K562 (cell line): ENCODE data around the gene KCNK16. TPM values are rescaled to one million over a fixed set of nuclear protein-coding genes. Genes with fewer than 3 reads are reported as not detected.

Experiments used
- HBP1 ChIP-seq: fragments of 450-650 bp; formaldehyde crosslinking; IDR thresholded peaks from 2 replicates; pipeline ENCODE4 v1.4.0; 2022; ENCODE audit warnings: missing genetic modification characterization
- HDAC8 ChIP-seq: fragments of 450-650 bp; IDR thresholded peaks from 2 replicates; pipeline ENCODE4 v1.6.1; 2016; ENCODE audit warnings: mild to moderate bottlenecking, missing genetic modification characterization, moderate library complexity, missing compliant biosample characterization
- MYNN ChIP-seq, 2 experiments: sonication (generic); formaldehyde crosslinking in 1 of 2; IDR thresholded peaks; 2 replicates each; pipeline versions ENCODE4 v1.5.0 to v1.6.1; 2016 to 2020; ENCODE audit warnings: antibody characterized with exemption in 1 of 2, missing genetic modification reagents in 1 of 2
- NELFE ChIP-seq: IDR thresholded peaks from 2 replicates; pipeline ENCODE4 v1.6.1; 2011; ENCODE audit warnings: mild to moderate bottlenecking; ENCODE audit not compliant: insufficient read depth, insufficient read length
- SMC3 ChIP-seq: conservative IDR thresholded peaks from 2 replicates; pipeline ENCODE4 v1.6.1; 2011; ENCODE audit warnings: low read depth, low read length, improper control_type of control experiment; ENCODE audit not compliant: insufficient read depth
- TFAP4 ChIP-seq: sonication (generic); formaldehyde crosslinking; IDR thresholded peaks from 2 replicates; pipeline ENCODE4 v1.8.0; 2022; ENCODE audit warnings: missing genetic modification reagents, mild to moderate bottlenecking, moderate library complexity, borderline replicate concordance
- polyA plus RNA-seq, 8 experiments: library from polyadenylated mRNA; depleted of rRNA in 4 of 8; stranded (reverse) in 5 of 8; unstranded in 3 of 8; fragments of >200 nt; fragmentation: Nextera tagmentation in 2 of 8; fragmentation: Illumina TruSeq in 1 of 8; extraction: Ambion mirVana in 2 of 8; extraction: Trizol in 1 of 8; gene quantifications; 2 replicates each; pipeline versions ENCODE4 v1.2.1 to v1.2.3, GENCODE V29; 2011 to 2014; ENCODE audit warnings: inconsistent platforms in 1 of 8, missing spikeins in 1 of 8
- total RNA-seq, 7 experiments: library from RNA; depleted of rRNA in 6 of 7; stranded (reverse); fragments of >200 nt in 6 of 7; fragmentation: Illumina TruSeq in 2 of 7; extraction: Trizol in 2 of 7; gene quantifications; 2 replicates each; pipeline versions ENCODE4 v1.2.1 to v1.2.3, GENCODE V29; 2011 to 2021; ENCODE audit warnings: low replicate concordance in 1 of 7
- TF ChIP-seq, protein P1 (sequence below): sonication (generic); formaldehyde crosslinking; IDR thresholded peaks from 2 replicates; pipeline ENCODE4 v1.8.0; 2022; ENCODE audit warnings: missing genetic modification reagents, mild to moderate bottlenecking, borderline replicate concordance
- TF ChIP-seq, protein P2 (sequence below): fragments of 450-650 bp; IDR thresholded peaks from 2 replicates; pipeline ENCODE4 v1.6.1; 2016; ENCODE audit warnings: mild to moderate bottlenecking

Gene KCNK16
- total and polyA plus RNA-seq, 9 of the 15 experiments (the other 6 are each of a cell fraction or from before 2014, with no cell fraction given), result not detected

DNA sequence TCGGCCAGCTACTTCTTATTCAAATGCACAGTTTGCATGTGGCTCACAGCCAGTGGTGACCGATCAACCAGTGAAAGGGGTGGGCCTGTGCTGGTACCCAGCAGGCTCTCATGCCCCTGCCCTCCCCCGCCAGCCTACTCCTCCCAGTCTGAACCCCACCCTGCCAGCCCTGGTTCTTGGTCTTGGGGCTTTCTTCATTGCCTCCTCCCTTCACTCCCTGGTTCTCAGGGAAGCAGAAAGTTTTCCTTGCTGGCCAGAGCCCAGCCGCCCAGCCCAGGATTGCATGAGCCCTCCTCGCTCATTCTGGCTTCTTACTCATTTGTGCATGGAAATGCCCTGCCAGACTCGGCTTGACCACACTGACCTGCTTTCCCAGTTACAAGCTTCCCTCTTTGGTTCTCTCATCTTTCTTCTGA, 49.1 kb downstream of the KCNK16 start (continued):
- TF ChIP-seq HDAC8 (tag) (no peak), NELFE (no peak), SMC3 (no peak), MYNN (IDR thresholded peaks at IDR 0.05) (no peak), MYNN (CRISPR knock-in tag; IDR thresholded peaks at IDR 0.05) (no peak), HBP1 (CRISPR knock-in tag) (no peak), TFAP4 (CRISPR knock-in tag) (no peak)
- TF ChIP-seq, protein P1, sequence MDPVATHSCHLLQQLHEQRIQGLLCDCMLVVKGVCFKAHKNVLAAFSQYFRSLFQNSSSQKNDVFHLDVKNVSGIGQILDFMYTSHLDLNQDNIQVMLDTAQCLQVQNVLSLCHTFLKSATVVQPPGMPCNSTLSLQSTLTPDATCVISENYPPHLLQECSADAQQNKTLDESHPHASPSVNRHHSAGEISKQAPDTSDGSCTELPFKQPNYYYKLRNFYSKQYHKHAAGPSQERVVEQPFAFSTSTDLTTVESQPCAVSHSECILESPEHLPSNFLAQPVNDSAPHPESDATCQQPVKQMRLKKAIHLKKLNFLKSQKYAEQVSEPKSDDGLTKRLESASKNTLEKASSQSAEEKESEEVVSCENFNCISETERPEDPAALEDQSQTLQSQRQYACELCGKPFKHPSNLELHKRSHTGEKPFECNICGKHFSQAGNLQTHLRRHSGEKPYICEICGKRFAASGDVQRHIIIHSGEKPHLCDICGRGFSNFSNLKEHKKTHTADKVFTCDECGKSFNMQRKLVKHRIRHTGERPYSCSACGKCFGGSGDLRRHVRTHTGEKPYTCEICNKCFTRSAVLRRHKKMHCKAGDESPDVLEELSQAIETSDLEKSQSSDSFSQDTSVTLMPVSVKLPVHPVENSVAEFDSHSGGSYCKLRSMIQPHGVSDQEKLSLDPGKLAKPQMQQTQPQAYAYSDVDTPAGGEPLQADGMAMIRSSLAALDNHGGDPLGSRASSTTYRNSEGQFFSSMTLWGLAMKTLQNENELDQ, result no peak
- TF ChIP-seq, protein P2, sequence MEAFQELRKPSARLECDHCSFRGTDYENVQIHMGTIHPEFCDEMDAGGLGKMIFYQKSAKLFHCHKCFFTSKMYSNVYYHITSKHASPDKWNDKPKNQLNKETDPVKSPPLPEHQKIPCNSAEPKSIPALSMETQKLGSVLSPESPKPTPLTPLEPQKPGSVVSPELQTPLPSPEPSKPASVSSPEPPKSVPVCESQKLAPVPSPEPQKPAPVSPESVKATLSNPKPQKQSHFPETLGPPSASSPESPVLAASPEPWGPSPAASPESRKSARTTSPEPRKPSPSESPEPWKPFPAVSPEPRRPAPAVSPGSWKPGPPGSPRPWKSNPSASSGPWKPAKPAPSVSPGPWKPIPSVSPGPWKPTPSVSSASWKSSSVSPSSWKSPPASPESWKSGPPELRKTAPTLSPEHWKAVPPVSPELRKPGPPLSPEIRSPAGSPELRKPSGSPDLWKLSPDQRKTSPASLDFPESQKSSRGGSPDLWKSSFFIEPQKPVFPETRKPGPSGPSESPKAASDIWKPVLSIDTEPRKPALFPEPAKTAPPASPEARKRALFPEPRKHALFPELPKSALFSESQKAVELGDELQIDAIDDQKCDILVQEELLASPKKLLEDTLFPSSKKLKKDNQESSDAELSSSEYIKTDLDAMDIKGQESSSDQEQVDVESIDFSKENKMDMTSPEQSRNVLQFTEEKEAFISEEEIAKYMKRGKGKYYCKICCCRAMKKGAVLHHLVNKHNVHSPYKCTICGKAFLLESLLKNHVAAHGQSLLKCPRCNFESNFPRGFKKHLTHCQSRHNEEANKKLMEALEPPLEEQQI, result no peak
